SK-N-SH (cell line): Measurements from ENCODE around the gene UBE2Q1.

Experiments
- CTCF ChIP-seq: fragments of 200-600 bp; sonication (generic); IDR thresholded peaks from 2 replicates; pipeline ENCODE4 v1.6.1; 2017; ENCODE audit warnings: antibody characterized with exemption, mild to moderate bottlenecking, moderate library complexity
- MXI1 ChIP-seq: IDR thresholded peaks from 2 replicates; pipeline ENCODE4 v1.6.1; 2012; ENCODE audit warnings: mild to moderate bottlenecking, low read depth, low read length, improper control_type of control experiment
- NFIC ChIP-seq: IDR thresholded peaks from 2 replicates; pipeline ENCODE4 v1.4.0; 2012; ENCODE audit warnings: borderline replicate concordance
- POLR2AphosphoS5 ChIP-seq: IDR thresholded peaks from 2 replicates; pipeline ENCODE4 v1.6.1; 2012; ENCODE audit warnings: low read depth, low read length
- TEAD4 ChIP-seq: IDR thresholded peaks from 2 replicates; pipeline ENCODE4 v1.4.0; 2012; ENCODE audit warnings: mild to moderate bottlenecking, borderline replicate concordance; ENCODE audit not compliant: insufficient read depth
- ZBTB33 ChIP-seq: IDR thresholded peaks from 2 replicates; pipeline ENCODE4 v1.4.0; 2012; ENCODE audit warnings: low read depth, borderline replicate concordance

GRCh38 chr1:154548028-154548427, 10.4 kb downstream of the UBE2Q1 start:
- TF ChIP-seq TEAD4 (no peak), POLR2AphosphoS5 (no peak), CTCF (no peak), ZBTB33 (no peak), NFIC (no peak), MXI1 (no peak)
